ENCODE data around the gene MT1H.

GRCh38 chr16:56641166-56641565 is 28.4 kb upstream of the MT1H start:
- TF ChIP-seq CTCF (conservative IDR thresholded peaks at IDR 0.05) (no peak), EZH2 (IDR thresholded peaks at IDR 0.05; ENCODE audit: low read depth) (no peak)

Measured in PC-9 (cell line).